ENCODE results near the gene PDE6G. TPM values are rescaled to one million over a fixed set of nuclear protein-coding genes. Genes with fewer than 3 reads are reported as not detected.
A peak's percentile ranks its signal among the peaks of the same experiment; 100 is the strongest.

PDE6G gene
- total and polyA plus RNA-seq, 2 of the 4 experiments (the other 2 are of a cell fraction), result 2.7 TPM; not detected in 1

DNA sequence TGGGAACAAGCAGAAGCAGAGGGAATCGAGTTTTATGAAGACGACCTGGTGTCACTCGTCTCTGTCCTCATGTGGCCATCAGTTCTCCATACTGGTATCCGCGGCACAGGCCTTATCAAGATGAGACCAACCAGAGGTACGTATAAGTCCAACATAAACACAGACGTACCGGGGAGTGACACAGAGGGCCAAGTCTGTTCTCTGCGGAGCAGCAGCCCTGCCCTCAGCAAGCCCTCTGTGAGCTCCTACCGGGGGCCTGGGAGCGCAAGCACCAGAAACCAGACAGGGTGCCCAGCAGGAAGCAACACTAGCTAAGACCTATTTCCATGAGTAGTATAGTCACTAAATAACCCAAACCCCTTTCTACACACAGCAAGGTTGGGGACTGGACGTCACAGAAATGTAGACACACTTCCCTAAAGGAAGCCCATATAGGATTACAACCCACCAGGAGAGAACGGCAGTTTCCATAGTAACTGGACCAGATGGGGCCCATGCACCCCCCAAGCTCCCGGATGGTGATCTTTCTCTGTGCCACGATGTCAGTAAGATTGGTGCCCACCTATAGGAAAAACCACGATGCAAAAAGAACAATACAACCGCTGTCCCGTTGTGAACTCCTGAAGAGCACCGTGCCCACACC is 26.3 kb upstream of the PDE6G start (continued):
- TF ChIP-seq MAZ (IDR thresholded peaks at IDR 0.05; ENCODE audit: borderline replicate concordance, low read depth, low read length), result no peak

DNA sequence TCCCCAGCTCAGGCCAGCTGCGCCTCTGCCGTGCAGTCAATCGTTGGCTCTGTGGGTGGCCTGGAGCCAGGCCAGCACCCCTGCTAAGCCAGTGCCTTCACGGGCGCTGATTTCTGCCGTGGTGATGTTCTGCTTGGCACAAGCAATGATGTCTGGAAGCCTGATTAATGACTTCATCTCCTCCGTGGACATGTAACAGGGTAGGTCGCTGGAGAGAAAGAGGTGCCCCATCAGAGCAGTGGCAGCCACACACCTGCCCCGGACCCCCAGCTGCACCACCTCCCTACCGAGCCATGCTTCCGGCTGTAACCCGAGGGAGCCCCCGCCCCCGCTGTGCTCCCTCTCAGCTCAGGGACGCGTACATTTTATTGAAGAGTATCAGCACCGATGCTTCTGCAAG is 25.3 kb upstream of the PDE6G start:
- CTCF ChIA-PET, result no interaction called here
- Histone ChIP-seq H3K9me3 (ENCODE audit: control insufficient read depth, insufficient read depth, low read length) (no peaks in the 10 kb centered on the region), H2AFZ (replicated peaks; ENCODE audit: low read length, poor library complexity) (no peak overlapping the region), H3K4me1 (ENCODE audit: control insufficient read depth, insufficient read depth, low read length) (peaks cover 10% of the 10 kb centered on the region), H2BK15ac (ENCODE audit: low read depth, low read length) (no peak overlapping the region), H3K9ac (ENCODE audit: low read depth, low read length) (no peak overlapping the region), H4K5ac (ENCODE audit: low read depth, low read length) (no peak overlapping the region), H2BK5ac (ENCODE audit: low read depth, low read length, poor library complexity, severe bottlenecking) (no peak overlapping the region), H3K79me1 (ENCODE audit: low read depth in 1 of 2, low read length in 2 of 2) (peaks cover 30 to 77% of the 10 kb centered on the region in 2 experiments; a peak in 3 of 4 replicates), H2BK120ac (ENCODE audit: low read depth, low read length) (no peak overlapping the region), H4K91ac (ENCODE audit: insufficient read depth, low read depth, low read length) (no peak overlapping the region), H3K36me3 (ENCODE audit: control insufficient read depth, insufficient read depth, low read length) (peaks cover 14% of the 10 kb centered on the region), H3K56ac (ENCODE audit: extremely low read depth, insufficient read depth, low read length) (no peak overlapping the region), H4K20me1 (ENCODE audit: insufficient read depth, low read length) (peaks cover 28% of the 10 kb centered on the region), H3K4me2 (ENCODE audit: low read depth, low read length) (no peak overlapping the region), H3K4me3 (ENCODE audit: insufficient read depth, low read depth, low read length) (no peak overlapping the region), H3K23ac (ENCODE audit: low read depth, low read length) (no peak overlapping the region), H2BK20ac (ENCODE audit: low read depth, low read length) (no peak overlapping the region), H4K8ac (ENCODE audit: low read depth in 2 of 2, low read length in 2 of 2) (no peak overlapping the region), H3K4ac (ENCODE audit: low read depth, low read length) (no peak overlapping the region), H2AK9ac (replicated peaks; ENCODE audit: low read depth, low read length, poor library complexity) (peak overlapping the region; percentile 33), H3K14ac (replicated peaks; ENCODE audit: low read depth, low read length) (no peak overlapping the region), H3K27me3 (ENCODE audit: control insufficient read depth, insufficient read depth, low read length) (no peaks in the 10 kb centered on the region), H3K18ac (ENCODE audit: low read depth, low read length) (no peak overlapping the region), H3K9me1 (ENCODE audit: insufficient read depth, low read length) (peaks cover 6% of the 10 kb centered on the region; the same call in 1 of the 2 replicates), H3K27ac (ENCODE audit: insufficient read depth, low read length) (no peak overlapping the region), H2AK5ac (ENCODE audit: low read depth, low read length) (no peak overlapping the region)
- POLR2A ChIA-PET (ENCODE audit: unreplicated experiment), result no interaction called here
- dilution Hi-C loops (cut with HindIII; ENCODE audit: low sequenced_read_pairs, unreplicated experiment) (no loop called here), in situ Hi-C loops (cut with MboI; ENCODE audit: low sequenced_read_pairs) (no loop called here), intact Hi-C loops (cut with micrococcal nuclease) (no loop called here)
- ATAC-seq (ENCODE audit: low read depth), result no peak
- TSS peak; percentile 85 for BruUV-seq (replicated peaks)
- WGBS, 2 experiments (ENCODE audit: extremely low coverage in 2 of 2, insufficient read length in 1 of 2), result 73% methylated on average over 10 of the region's 17 CpGs; no CpG with 5 or more reads in 1 of the 2 experiments
- DNase-seq, result no peak
- TF ChIP-seq FOS (IDR thresholded peaks at IDR 0.05; ENCODE audit: low read depth, low read length) (no peak), CHD1 (IDR thresholded peaks at IDR 0.05; ENCODE audit: low read depth, low read length) (no peak), RCOR1 (IDR thresholded peaks at IDR 0.05; ENCODE audit: insufficient replicate concordance, low read length) (no peak), BHLHE40 (IDR thresholded peaks at IDR 0.05; ENCODE audit: low read depth, low read length) (no peak), MAZ (IDR thresholded peaks at IDR 0.05; ENCODE audit: borderline replicate concordance, low read depth, low read length) (no peak), POLR2A (IDR thresholded peaks at IDR 0.05; ENCODE audit: low read depth, low read length) (no peak), MAFK (IDR thresholded peaks at IDR 0.05; ENCODE audit: low read depth, low read length) (no peak), MXI1 (IDR thresholded peaks at IDR 0.05; ENCODE audit: borderline replicate concordance, low read depth, low read length) (no peak), RFX5 (IDR thresholded peaks at IDR 0.05; ENCODE audit: low read depth, low read length) (no peak), CEBPB (IDR thresholded peaks at IDR 0.05; ENCODE audit: low read depth, low read length) (no peak)
- TF ChIP-seq, protein P1, sequence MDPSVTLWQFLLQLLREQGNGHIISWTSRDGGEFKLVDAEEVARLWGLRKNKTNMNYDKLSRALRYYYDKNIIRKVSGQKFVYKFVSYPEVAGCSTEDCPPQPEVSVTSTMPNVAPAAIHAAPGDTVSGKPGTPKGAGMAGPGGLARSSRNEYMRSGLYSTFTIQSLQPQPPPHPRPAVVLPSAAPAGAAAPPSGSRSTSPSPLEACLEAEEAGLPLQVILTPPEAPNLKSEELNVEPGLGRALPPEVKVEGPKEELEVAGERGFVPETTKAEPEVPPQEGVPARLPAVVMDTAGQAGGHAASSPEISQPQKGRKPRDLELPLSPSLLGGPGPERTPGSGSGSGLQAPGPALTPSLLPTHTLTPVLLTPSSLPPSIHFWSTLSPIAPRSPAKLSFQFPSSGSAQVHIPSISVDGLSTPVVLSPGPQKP (IDR thresholded peaks at IDR 0.05; ENCODE audit: borderline replicate concordance, low read depth, low read length), result no peak
- TF ChIP-seq, protein P2, sequence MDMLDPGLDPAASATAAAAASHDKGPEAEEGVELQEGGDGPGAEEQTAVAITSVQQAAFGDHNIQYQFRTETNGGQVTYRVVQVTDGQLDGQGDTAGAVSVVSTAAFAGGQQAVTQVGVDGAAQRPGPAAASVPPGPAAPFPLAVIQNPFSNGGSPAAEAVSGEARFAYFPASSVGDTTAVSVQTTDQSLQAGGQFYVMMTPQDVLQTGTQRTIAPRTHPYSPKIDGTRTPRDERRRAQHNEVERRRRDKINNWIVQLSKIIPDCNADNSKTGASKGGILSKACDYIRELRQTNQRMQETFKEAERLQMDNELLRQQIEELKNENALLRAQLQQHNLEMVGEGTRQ (IDR thresholded peaks at IDR 0.05; ENCODE audit: low read depth, low read length), result no peak
- TF ChIP-seq, protein P3, sequence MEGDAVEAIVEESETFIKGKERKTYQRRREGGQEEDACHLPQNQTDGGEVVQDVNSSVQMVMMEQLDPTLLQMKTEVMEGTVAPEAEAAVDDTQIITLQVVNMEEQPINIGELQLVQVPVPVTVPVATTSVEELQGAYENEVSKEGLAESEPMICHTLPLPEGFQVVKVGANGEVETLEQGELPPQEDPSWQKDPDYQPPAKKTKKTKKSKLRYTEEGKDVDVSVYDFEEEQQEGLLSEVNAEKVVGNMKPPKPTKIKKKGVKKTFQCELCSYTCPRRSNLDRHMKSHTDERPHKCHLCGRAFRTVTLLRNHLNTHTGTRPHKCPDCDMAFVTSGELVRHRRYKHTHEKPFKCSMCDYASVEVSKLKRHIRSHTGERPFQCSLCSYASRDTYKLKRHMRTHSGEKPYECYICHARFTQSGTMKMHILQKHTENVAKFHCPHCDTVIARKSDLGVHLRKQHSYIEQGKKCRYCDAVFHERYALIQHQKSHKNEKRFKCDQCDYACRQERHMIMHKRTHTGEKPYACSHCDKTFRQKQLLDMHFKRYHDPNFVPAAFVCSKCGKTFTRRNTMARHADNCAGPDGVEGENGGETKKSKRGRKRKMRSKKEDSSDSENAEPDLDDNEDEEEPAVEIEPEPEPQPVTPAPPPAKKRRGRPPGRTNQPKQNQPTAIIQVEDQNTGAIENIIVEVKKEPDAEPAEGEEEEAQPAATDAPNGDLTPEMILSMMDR (conservative IDR thresholded peaks at IDR 0.05; ENCODE audit: low read depth, low read length), result no peak
